DMS53 treated with DMSO at 0.1 percent for 48 hours (cell line): ENCODE data around the gene TAAR9.

ENCODE experiments used
- DNase-seq: peaks from one replicate; lab custom pipeline; 2025; ENCODE audit not compliant: unreplicated experiment; lab: John Stamatoyannopoulos, UW

Gene TAAR9

DNA sequence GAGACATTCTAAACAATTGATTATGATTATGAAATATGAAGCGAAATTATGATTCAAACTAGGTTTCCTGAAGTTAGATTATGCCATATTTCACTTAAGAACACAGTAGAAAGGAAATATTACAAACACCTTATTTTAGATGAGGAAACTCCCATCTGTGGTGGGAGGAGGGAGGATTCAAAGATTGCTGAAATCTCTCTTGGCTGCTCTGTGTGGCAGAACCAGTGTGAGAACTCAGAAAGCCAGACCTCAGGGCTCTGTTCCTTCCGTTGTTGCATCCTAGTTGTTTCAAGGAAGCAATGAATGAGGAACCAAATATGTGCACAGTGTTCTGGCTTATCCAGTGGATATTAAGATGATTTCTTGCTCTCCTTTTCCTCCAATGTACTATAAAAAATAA, 49.3 kb downstream of the TAAR9 start:
- DNase-seq = no peak
